OCI-LY3 (cell line): ENCODE data around the gene SPANXD.

ENCODE experiments used
- CTCF ChIP-seq: fragments of 200-600, 300-600 bp; sonication (generic); IDR thresholded peaks from 2 replicates; pipeline ENCODE4 v1.5.1; 2014; ENCODE audit warnings: antibody characterized with exemption, low read length, low read depth
- EZH2phosphoT487 ChIP-seq: fragments of 200-600 bp; shearing (Covaris generic); IDR thresholded peaks from 2 replicates; pipeline ENCODE4 v1.6.1; 2018; ENCODE audit warnings: antibody characterized with exemption, mixed run types, low read depth

GRCh38 chrX:141652286-141652685 lies 46.3 kb downstream of the SPANXD start:
- no peak for TF ChIP-seq CTCF
- no peak for TF ChIP-seq EZH2phosphoT487
